GM12878 (cell line): ENCODE results near the gene CARHSP1.

Experiments used
- ATF2 ChIP-seq: IDR thresholded peaks from 2 replicates; pipeline ENCODE4 v1.6.1; 2012; ENCODE audit warnings: low read length, inconsistent platforms
- EGR1 ChIP-seq, 2 experiments: IDR thresholded peaks; 1 replicate in 1 of 2; 2 replicates in 1 of 2; pipeline ENCODE4 v1.6.1; 2011 to 2012; ENCODE audit warnings: low read depth in 2 of 2, low read length in 2 of 2, borderline replicate concordance in 1 of 2, mild to moderate bottlenecking in 1 of 2, moderate library complexity in 1 of 2
- FOS ChIP-seq: IDR thresholded peaks from 3 replicates; pipeline ENCODE4 v1.6.1; 2011; ENCODE audit warnings: borderline replicate concordance; ENCODE audit not compliant: insufficient read length; ENCODE audit errors: extremely low read depth
- PAX5 ChIP-seq: IDR thresholded peaks from 2 replicates; pipeline ENCODE4 v1.6.1; 2011; ENCODE audit warnings: low read depth, low read length, borderline replicate concordance
- POLR2A ChIP-seq: IDR thresholded peaks from 2 replicates; pipeline ENCODE4 v1.6.1; 2011; ENCODE audit warnings: low read depth, mild to moderate bottlenecking, low read length
- RAD21 ChIP-seq: IDR thresholded peaks from 2 replicates; pipeline ENCODE4 v1.6.1; 2011; ENCODE audit warnings: mild to moderate bottlenecking, low read depth, low read length, moderate library complexity; ENCODE audit not compliant: insufficient read depth
- SP1 ChIP-seq: IDR thresholded peaks from one replicate; pipeline ENCODE4 v1.6.1; 2011; ENCODE audit warnings: low read depth, low read length
- SUZ12 ChIP-seq: fragments of 200-600 bp; sonication (generic); IDR thresholded peaks from one replicate; pipeline ENCODE4 v1.6.1; 2018; ENCODE audit warnings: antibody characterized with exemption, mild to moderate bottlenecking; ENCODE audit not compliant: unreplicated experiment
- TCF12 ChIP-seq: IDR thresholded peaks from 2 replicates; pipeline ENCODE4 v1.6.1; 2011; ENCODE audit warnings: low read depth, mild to moderate bottlenecking, low read length
- TF ChIP-seq, protein P1 (sequence below), 3 experiments: IDR thresholded peaks in 2 of 3; conservative IDR thresholded peaks in 1 of 3; 2 replicates each; pipeline ENCODE4 v1.5.1; 2011; ENCODE audit warnings: low read depth in 3 of 3, low read length in 3 of 3, mild to moderate bottlenecking in 3 of 3, control low read depth in 2 of 3, moderate library complexity in 2 of 3, inconsistent platforms in 1 of 3, mixed read lengths in 1 of 3; ENCODE audit not compliant: control insufficient read depth in 2 of 3, insufficient read depth in 1 of 3; ENCODE audit errors: extremely low read depth in 1 of 3
- TF ChIP-seq, protein P2 (sequence below): IDR thresholded peaks from 2 replicates; pipeline ENCODE4 v1.6.1; 2012; ENCODE audit warnings: mild to moderate bottlenecking, low read depth, low read length

GRCh38 chr16:8882041-8882617 lies 13.3 kb upstream of the CARHSP1 start, which contains the start of gene LITAFD:
- TF ChIP-seq RAD21: no peak
- no peak for TF ChIP-seq SP1
- TF ChIP-seq POLR2A: no peak
- TF ChIP-seq PAX5: no peak
- no peak for TF ChIP-seq TCF12
- TF ChIP-seq, protein P1, sequence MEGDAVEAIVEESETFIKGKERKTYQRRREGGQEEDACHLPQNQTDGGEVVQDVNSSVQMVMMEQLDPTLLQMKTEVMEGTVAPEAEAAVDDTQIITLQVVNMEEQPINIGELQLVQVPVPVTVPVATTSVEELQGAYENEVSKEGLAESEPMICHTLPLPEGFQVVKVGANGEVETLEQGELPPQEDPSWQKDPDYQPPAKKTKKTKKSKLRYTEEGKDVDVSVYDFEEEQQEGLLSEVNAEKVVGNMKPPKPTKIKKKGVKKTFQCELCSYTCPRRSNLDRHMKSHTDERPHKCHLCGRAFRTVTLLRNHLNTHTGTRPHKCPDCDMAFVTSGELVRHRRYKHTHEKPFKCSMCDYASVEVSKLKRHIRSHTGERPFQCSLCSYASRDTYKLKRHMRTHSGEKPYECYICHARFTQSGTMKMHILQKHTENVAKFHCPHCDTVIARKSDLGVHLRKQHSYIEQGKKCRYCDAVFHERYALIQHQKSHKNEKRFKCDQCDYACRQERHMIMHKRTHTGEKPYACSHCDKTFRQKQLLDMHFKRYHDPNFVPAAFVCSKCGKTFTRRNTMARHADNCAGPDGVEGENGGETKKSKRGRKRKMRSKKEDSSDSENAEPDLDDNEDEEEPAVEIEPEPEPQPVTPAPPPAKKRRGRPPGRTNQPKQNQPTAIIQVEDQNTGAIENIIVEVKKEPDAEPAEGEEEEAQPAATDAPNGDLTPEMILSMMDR (IDR thresholded peaks at IDR 0.05 in 2 of 3, conservative IDR thresholded peaks at IDR 0.05 in 1 of 3; ENCODE audit: control insufficient read depth in 2 of 3, extremely low read depth in 1 of 3, insufficient read depth in 1 of 3, low read depth in 3 of 3, low read length in 3 of 3): no peak
- TF ChIP-seq ATF2: no peak
- TF ChIP-seq, protein P2, sequence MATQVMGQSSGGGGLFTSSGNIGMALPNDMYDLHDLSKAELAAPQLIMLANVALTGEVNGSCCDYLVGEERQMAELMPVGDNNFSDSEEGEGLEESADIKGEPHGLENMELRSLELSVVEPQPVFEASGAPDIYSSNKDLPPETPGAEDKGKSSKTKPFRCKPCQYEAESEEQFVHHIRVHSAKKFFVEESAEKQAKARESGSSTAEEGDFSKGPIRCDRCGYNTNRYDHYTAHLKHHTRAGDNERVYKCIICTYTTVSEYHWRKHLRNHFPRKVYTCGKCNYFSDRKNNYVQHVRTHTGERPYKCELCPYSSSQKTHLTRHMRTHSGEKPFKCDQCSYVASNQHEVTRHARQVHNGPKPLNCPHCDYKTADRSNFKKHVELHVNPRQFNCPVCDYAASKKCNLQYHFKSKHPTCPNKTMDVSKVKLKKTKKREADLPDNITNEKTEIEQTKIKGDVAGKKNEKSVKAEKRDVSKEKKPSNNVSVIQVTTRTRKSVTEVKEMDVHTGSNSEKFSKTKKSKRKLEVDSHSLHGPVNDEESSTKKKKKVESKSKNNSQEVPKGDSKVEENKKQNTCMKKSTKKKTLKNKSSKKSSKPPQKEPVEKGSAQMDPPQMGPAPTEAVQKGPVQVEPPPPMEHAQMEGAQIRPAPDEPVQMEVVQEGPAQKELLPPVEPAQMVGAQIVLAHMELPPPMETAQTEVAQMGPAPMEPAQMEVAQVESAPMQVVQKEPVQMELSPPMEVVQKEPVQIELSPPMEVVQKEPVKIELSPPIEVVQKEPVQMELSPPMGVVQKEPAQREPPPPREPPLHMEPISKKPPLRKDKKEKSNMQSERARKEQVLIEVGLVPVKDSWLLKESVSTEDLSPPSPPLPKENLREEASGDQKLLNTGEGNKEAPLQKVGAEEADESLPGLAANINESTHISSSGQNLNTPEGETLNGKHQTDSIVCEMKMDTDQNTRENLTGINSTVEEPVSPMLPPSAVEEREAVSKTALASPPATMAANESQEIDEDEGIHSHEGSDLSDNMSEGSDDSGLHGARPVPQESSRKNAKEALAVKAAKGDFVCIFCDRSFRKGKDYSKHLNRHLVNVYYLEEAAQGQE: no peak
- TF ChIP-seq SUZ12: no peak
- no peak for TF ChIP-seq EGR1 (IDR thresholded peaks at IDR 0.05; ENCODE audit: borderline replicate concordance in 1 of 2, low read depth in 2 of 2, low read length in 2 of 2)
- no peak for TF ChIP-seq FOS
